Umbilical cord (tissue), 2 donors: ENCODE data around the gene MEDAG. TPM values are rescaled to one million over a fixed set of nuclear protein-coding genes. Genes with fewer than 3 reads are reported as not detected.
A peak's percentile ranks its signal among the peaks of the same experiment; 100 is the strongest.

Experiments
- DNase-seq: peaks from one replicate; pipeline ENCODE4 v3.0.0-alpha.2; 2015; ENCODE audit warnings: low spot score
- total RNA-seq: library from RNA; depleted of rRNA; stranded (reverse); fragments of >200 nt; gene quantifications from one replicate; pipeline ENCODE4 v1.2.3, GENCODE V29; 2014; ENCODE audit warnings: low replicate concordance; ENCODE audit not compliant: insufficient read depth

MEDAG gene
- total RNA-seq, 1 donor from 2014 or later: 61.2 TPM

DNA sequence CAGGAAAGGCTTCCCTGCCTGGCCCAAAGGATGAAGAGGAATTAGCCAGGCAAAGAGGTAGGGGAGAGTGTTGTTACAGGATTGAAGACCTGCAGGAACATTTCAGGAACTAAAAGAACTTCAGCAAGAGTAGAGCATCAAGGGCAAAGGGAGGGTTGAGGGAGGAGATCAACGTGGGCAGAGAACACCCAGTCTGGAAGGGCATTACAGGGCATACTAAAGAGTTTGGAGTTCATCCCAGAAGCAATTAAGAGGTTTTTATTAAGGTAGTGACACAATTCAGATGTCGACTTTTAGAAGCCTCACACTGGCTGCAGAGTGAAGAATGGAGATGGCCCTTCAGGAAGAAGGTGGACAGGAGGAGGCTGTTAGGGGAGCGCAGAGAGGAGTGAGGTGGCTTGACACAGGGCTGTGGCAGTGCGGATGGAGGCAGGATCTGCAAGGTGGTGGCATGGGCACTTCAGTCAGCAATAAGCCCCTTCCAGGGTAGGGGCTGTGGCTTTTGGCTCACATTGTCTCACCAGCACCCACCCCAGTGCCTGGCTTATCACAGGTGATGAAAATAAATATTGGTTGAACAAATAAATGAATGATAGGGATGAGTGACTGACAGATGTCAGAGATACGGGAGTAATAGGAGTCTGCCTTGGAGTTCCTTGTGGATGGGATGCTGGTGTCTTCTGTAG, 51.3 kb downstream of the MEDAG start:
- no peak for DNase-seq

- DNase-seq: no peak
Observed at GRCh38 chr13:30959678-30960077, 53.6 kb downstream of the MEDAG start.

- DNase-seq: peak; percentile 34
Observed at GRCh38 chr13:30963791-30964190, 57.7 kb downstream of the MEDAG start.

GRCh38 chr13:30965380-30965779, 59.3 kb downstream of the MEDAG start:
- no peak for DNase-seq

- no peak for DNase-seq
Observed at GRCh38 chr13:30966101-30966500, 60.0 kb downstream of the MEDAG start.

GRCh38 chr13:30968846-30969245, 62.8 kb downstream of the MEDAG start:
- peak; percentile 50 for DNase-seq

GRCh38 chr13:30971575-30971974, 65.5 kb downstream of the MEDAG start:
- no peak for DNase-seq

- DNase-seq: peak; percentile 87
Observed at GRCh38 chr13:30972888-30973377, 66.9 kb downstream of the MEDAG start.

DNA sequence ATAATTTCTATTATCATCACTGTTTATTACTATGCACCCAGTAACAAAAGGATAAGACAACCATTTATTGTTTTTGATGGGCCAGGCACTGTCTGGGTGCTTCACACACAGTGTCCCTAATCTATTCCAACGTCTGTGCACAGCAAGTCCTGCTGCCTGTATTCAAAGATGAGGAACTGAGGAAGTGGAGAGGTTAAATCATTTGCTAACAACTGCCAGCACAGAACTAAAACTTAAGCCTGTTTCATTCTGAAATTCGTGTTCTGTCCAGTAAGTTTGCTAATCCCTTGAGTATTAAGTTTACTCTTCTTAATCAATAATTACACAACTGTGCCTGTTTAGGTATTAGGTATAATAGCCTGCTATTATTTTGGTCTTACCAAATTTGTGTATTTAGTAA, 68.3 kb downstream of the MEDAG start:
- no peak for DNase-seq

Other genes starting within 250 kb of the MEDAG start
- 10.1 TPM for gene ALOX5AP, start 170.7 kb upstream of the MEDAG start, total RNA-seq
- gene TEX26, start 26.4 kb downstream of the MEDAG start, total RNA-seq: not detected